Activated CD8-positive, alpha-beta memory T cell treated with anti-CD3 and anti-CD28 coated beads, Interleukin-2, amount 50 U/mL, for 1 hour (primary cell): ENCODE measurements around the gene REXO1.

Experiments
- DNase-seq: peaks from one replicate; pipeline ENCODE4 v3.0.0-alpha.2; 2020; ENCODE audit errors: extremely low read depth

The REXO1 gene

GRCh38 chr19:1847684-1848398, 442 bp downstream of the REXO1 start:
- no peak for DNase-seq

- DNase-seq: no peak
Measured at GRCh38 chr19:1847348-1847683, 967 bp downstream of the REXO1 start.

GRCh38 chr19:1846517-1847204, 1.6 kb downstream of the REXO1 start:
- no peak for DNase-seq

- DNase-seq: no peak
Measured at GRCh38 chr19:1845642-1846041, 2.6 kb downstream of the REXO1 start.

GRCh38 chr19:1845125-1845515, 3.2 kb downstream of the REXO1 start:
- no peak for DNase-seq

GRCh38 chr19:1844513-1845124, 3.7 kb downstream of the REXO1 start:
- no peak for DNase-seq

GRCh38 chr19:1843646-1844394, 4.5 kb downstream of the REXO1 start:
- DNase-seq: no peak

- no peak for DNase-seq
Measured at GRCh38 chr19:1843116-1843515, 5.2 kb downstream of the REXO1 start.

- no peak for DNase-seq
Measured at GRCh38 chr19:1841209-1841924, 6.9 kb downstream of the REXO1 start.

GRCh38 chr19:1840541-1841115, 7.7 kb downstream of the REXO1 start:
- DNase-seq: no peak

GRCh38 chr19:1839658-1840540, 8.4 kb downstream of the REXO1 start:
- DNase-seq: no peak

GRCh38 chr19:1837625-1838105, 10.6 kb downstream of the REXO1 start:
- DNase-seq: no peak

GRCh38 chr19:1837222-1837565, 11.1 kb downstream of the REXO1 start:
- no peak for DNase-seq

GRCh38 chr19:1836458-1837221, 11.6 kb downstream of the REXO1 start:
- no peak for DNase-seq

GRCh38 chr19:1833540-1833939, 14.7 kb downstream of the REXO1 start:
- no peak for DNase-seq

- DNase-seq: no peak
Measured at GRCh38 chr19:1832046-1832663, 16.1 kb downstream of the REXO1 start.

GRCh38 chr19:1830978-1831377, 17.3 kb downstream of the REXO1 start:
- DNase-seq: no peak

GRCh38 chr19:1830568-1830967, 17.7 kb downstream of the REXO1 start:
- DNase-seq: no peak

GRCh38 chr19:1829958-1830357, 18.3 kb downstream of the REXO1 start:
- no peak for DNase-seq
